Measurements from ENCODE around the gene MLKL. TPM values are rescaled to one million over a fixed set of nuclear protein-coding genes. Genes with fewer than 3 reads are reported as not detected.

Gene MLKL
- total and polyA plus RNA-seq, 2 of the 13 experiments (the other 11 are each of a cell fraction or from before 2014, with no cell fraction given) = 6.4 to 10.7 TPM

GRCh38 chr16:74695450-74696422 is 4.9 kb downstream of the MLKL start (continued):
- TF ChIP-seq LCORL (IDR thresholded peaks at IDR 0.05) (no peak), LCORL (CRISPR knock-in tag; IDR thresholded peaks at IDR 0.05) (0 out of 2 replicates have a peak, but pooled peaks have one; percentile 69), RCOR2 (CRISPR knock-in tag; IDR thresholded peaks at IDR 0.05) (no peak), MTF2 (CRISPR knock-in tag; IDR thresholded peaks at IDR 0.05; ENCODE audit: borderline replicate concordance) (no peak), NFAT5 (CRISPR knock-in tag; IDR thresholded peaks at IDR 0.05) (no peak), CREB3 (CRISPR knock-in tag; IDR thresholded peaks at IDR 0.05) (no peak), IRF9 (CRISPR knock-in tag; IDR thresholded peaks at IDR 0.05; ENCODE audit: borderline replicate concordance) (no peak), TFAP4 (IDR thresholded peaks at IDR 0.05; ENCODE audit: borderline replicate concordance, low read depth) (peak; percentile 83; the same call in 1 of the 2 replicates), HOXD1 (CRISPR knock-in tag; IDR thresholded peaks at IDR 0.05) (no peak; the same call in 1 of the 2 replicates), ZBTB44 (CRISPR knock-in tag; IDR thresholded peaks at IDR 0.05) (0 out of 2 replicates have a peak, but pooled peaks have one; percentile 57), FOSL2 (CRISPR knock-in tag; IDR thresholded peaks at IDR 0.05) (peak; percentile 36), ZFP36L2 (CRISPR knock-in tag; IDR thresholded peaks at IDR 0.05) (no peak), NFKBIZ (CRISPR knock-in tag; IDR thresholded peaks at IDR 0.05) (peak; percentile 86; the same call in 1 of the 2 replicates), TAF15 (IDR thresholded peaks at IDR 0.05; ENCODE audit: low read depth, low read length, poor library complexity, severe bottlenecking) (no peak), PRDM4 (CRISPR knock-in tag; IDR thresholded peaks at IDR 0.05; ENCODE audit: borderline replicate concordance) (no peak)

Data from HepG2 (cell line).